ELR (cell line): Measurements from ENCODE around the gene ADK.
"Not testable (repeated sequence)": the region's sequence is repeated elsewhere in the genome, so short reads cannot be mapped to it uniquely, and the experiment has no call there.

Experiments
- DNase-seq: peaks from one replicate; pipeline ENCODE4 v3.0.0-alpha.2; 2015; ENCODE audit warnings: low read depth

Gene ADK

GRCh38 chr10:74548676-74549075 lies 397.7 kb downstream of the ADK start:
- peak; percentile 22 for DNase-seq

GRCh38 chr10:74556072-74556705 lies 405.2 kb downstream of the ADK start:
- no peak for DNase-seq

GRCh38 chr10:74557098-74557497 lies 406.1 kb downstream of the ADK start:
- DNase-seq = no peak

- DNase-seq = no peak
Observed at GRCh38 chr10:74558403-74558802, 407.4 kb downstream of the ADK start.

GRCh38 chr10:74558897-74559296 lies 407.9 kb downstream of the ADK start:
- no peak for DNase-seq

GRCh38 chr10:74568896-74569295 lies 417.9 kb downstream of the ADK start:
- not testable (repeated sequence) for DNase-seq

GRCh38 chr10:74573497-74573896 lies 422.5 kb downstream of the ADK start:
- DNase-seq = not testable (repeated sequence)

- no peak for DNase-seq
Observed at GRCh38 chr10:74575191-74575720, 424.2 kb downstream of the ADK start.

GRCh38 chr10:74575912-74576311 lies 424.9 kb downstream of the ADK start:
- DNase-seq = no peak

- no peak for DNase-seq
Observed at GRCh38 chr10:74576586-74576985, 425.6 kb downstream of the ADK start.

- not testable (repeated sequence) for DNase-seq
Observed at GRCh38 chr10:74580438-74580837, 429.4 kb downstream of the ADK start.

- no peak for DNase-seq
Observed at GRCh38 chr10:74582566-74582965, 431.5 kb downstream of the ADK start.

- DNase-seq = no peak
Observed at GRCh38 chr10:74585231-74586087, 434.4 kb downstream of the ADK start.

GRCh38 chr10:74586088-74586585 lies 435.1 kb downstream of the ADK start:
- DNase-seq = peak; percentile 3

GRCh38 chr10:74587109-74587854 lies 436.3 kb downstream of the ADK start:
- DNase-seq = no peak

GRCh38 chr10:74589226-74589673 lies 438.2 kb downstream of the ADK start:
- peak; percentile 71 for DNase-seq

GRCh38 chr10:74589851-74590250 lies 438.8 kb downstream of the ADK start:
- no peak for DNase-seq

GRCh38 chr10:74593470-74593869 lies 442.4 kb downstream of the ADK start:
- peak; percentile 54 for DNase-seq

GRCh38 chr10:74596713-74597112 lies 445.7 kb downstream of the ADK start:
- no peak for DNase-seq

- DNase-seq = no peak
Observed at GRCh38 chr10:74598891-74599566, 448.0 kb downstream of the ADK start.

GRCh38 chr10:74599672-74600071 lies 448.7 kb downstream of the ADK start:
- no peak for DNase-seq

GRCh38 chr10:74600170-74600569 lies 449.1 kb downstream of the ADK start:
- DNase-seq = no peak
